HG03571 (cell line): ENCODE results near the gene SNX25.
"Not testable (repeated sequence)": the region's sequence is repeated elsewhere in the genome, so short reads cannot be mapped to it uniquely, and the experiment has no call there.

Source experiments
- ATAC-seq: cut with Tn5 transposase; IDR thresholded peaks from one replicate; pipeline ENCODE4 v1.9.1; 2021; ENCODE audit not compliant: unreplicated experiment

The SNX25 gene

DNA sequence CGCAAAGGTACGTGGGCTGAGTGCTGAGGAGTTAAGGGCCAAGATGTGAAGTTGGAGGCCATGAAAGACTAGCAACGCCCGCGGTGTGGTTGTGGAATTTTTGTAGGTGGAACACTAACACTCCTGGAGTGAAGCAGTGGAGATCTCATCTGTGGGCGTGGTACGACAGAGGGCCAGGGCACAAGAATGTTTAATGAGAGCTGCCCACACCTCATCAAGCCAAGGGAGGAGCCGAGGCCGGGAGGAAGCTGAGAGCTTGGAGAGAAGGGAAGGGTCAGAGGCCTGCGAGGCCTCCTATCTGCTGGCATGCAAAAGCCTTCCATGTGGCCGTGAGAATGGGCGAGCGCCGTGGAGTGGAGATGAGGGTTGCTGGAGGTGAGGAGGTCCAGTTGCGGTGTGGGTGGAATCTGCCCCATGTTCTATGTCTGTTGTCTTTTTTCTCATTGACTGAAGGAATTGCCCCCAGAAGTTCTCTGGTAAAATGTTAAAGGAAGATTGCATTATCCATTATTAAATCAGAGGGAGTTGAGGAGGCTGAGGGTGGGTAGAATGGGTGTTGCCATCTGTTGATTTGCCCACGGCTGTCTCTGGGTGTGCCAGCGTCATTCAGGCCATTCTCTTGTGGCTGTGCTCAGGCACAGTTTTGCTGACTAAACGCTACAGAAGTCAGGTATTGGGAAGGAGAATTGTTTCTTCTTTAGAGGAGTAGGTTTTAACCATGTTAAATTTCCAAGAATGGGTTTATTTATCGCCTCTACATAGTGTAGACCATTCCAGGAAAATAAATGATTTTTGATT, 19.8 kb downstream of the SNX25 start:
- no peak for ATAC-seq

DNA sequence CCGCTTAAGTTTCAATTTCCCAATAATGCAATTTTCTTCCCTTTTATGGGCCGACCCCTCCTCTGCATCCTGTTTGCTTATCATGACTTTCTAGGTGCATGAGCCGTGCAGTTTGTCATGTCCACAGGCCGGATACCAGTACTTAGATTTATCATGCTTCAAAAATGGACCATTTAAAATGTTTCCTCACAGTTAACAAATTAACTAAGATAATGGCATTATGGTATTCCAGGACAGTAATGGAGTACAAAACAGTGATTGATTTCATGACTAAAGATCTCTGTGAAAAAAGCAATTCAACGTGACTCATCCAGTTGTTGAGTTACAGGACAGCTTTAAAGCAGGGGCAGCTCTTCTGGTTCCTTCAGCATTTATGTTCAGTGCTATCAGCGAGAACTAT, 23.0 kb downstream of the SNX25 start:
- ATAC-seq: no peak

DNA sequence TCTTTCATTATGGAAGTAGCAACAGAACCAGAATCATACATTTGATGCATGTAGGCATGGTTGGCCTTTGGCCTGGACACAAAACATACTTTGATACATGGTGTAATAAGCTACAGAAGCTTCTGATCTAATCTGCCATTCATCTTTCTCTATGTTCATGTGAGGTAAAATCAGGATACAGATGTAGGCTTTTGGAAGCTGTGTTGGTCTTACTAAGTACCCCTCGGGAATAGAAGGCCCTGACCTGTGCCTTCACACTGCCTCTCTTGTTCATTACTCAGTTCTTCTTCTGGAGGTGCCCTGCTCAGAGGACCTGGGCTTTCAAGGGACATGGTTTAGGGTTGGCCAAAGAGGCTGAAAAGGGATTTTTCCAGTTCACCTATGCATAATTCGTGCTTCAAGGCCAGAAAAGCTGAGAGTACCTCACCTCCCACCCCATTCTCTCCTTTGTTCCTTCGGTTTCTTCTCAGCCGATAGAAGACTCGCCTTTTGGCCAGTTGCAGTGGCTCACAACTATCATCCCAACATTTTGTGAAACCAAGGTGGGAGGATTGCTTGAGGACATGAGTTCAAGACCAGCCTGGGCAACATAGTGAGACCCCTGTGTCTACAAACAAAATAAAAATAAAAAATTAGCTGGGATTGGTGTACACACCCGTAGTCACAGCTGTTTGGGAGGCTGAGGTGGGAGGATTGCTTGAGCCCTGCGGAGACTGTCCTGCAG, 25.9 kb downstream of the SNX25 start:
- ATAC-seq: no peak

DNA sequence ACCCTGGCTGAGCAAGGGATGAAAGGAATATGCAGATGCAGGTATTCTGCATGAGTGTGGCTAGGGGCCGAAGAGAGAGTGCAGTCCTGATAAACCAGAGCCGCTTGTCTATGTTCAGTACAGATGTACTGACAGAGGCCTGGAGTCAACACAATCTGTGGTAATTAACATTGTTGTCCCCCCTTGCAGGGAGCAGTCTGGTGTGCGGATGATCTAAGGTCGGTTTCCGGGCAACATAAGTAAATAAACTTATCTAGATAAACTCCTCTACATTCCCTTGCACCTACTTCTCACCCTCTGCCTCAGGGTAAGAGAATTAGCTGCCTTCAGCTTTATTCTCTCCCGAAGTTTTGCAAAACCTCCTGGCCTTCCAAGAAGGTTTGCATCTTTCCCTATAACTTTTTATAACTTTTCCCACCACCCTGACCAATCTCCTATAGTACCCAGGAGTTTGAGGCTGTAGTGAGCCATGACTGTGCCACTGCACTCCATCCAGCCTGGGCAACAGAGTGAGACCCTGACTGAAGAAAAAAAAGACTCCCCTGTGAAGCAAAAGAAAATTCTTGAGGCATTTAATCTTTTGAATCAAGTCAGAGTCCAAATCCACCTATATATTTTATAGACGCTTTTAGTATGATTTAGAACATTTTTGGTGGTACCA, 26.6 kb downstream of the SNX25 start:
- no peak for ATAC-seq

DNA sequence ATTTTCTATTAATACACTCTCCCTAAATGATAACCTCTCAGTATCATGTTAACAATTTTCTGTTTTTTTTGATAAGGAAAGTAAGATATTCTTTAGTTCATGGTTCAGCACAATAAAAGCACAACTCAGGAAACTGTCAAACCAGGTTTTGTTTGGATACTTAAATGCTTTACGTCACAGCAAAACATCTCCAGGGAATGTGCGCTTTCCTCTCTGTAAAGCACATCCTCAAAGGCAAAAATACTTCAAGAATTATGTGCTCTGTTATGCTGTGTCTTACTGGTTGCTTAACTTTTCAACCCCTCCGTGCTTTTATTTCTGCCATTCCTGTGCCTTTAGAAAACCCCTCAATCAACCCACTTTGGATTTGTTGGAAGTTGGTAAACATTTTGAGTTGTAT, 27.8 kb downstream of the SNX25 start:
- no peak for ATAC-seq

DNA sequence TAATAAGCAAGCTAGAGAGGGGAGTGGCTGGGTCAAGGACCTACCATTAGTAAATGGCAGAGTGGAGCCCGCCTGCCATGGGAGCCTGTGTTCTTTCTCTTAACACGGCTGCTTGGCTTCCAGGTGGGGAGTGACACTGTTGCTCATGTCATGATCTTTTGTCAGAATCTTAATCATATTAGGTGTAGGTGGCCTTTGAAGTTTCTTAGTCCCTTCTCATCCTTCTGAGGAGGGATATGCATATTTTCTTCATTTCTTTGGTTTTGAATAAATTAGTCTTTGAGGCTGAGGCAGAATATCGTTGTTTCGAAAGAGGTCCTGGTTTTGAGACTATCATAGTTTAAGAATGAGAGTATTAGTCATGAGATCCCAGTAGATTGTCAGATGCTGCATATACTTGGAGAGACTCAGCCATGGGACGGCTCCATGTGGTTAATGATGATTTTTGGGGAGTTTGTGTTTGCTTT, 28.9 kb downstream of the SNX25 start:
- ATAC-seq: no peak

DNA sequence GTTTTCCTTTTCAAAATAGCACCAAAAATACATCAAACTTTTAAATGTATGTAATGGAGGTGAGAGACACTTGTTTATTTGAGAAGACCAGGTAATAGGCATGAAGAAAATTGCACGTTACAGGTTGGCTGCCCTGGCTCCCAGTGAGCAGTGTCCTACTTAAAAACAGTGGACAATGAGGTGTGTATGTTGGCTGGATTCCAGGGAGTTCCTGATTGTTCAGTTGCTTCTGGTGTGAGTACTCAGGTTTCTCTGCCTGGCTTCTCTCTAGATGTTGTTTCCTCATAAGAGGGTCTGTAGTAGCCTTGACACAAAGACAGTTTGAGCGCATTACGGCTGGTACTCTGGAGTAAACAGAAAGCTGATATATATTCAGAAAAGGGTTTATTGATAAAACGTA, 29.4 kb downstream of the SNX25 start:
- no peak for ATAC-seq

DNA sequence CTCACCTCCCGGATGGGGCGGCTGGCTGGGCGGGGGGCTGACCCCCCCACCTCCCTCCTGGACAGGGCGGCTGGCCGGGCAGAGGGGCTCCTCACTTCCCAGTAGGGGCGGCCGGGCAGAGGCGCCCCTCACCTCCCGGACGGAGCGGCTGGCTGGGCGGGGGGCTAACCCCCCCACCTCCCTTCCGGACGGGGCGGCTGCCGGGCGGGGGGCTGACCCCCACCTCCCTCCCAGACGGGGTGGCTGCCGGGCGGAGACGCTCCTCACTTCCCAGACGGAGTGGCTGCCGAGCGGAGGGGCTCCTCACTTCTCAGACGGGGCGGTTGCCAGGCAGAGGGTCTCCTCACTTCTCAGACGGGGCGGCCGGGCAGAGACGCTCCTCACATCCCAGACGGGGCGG, 31.1 kb downstream of the SNX25 start:
- ATAC-seq: not testable (repeated sequence)

DNA sequence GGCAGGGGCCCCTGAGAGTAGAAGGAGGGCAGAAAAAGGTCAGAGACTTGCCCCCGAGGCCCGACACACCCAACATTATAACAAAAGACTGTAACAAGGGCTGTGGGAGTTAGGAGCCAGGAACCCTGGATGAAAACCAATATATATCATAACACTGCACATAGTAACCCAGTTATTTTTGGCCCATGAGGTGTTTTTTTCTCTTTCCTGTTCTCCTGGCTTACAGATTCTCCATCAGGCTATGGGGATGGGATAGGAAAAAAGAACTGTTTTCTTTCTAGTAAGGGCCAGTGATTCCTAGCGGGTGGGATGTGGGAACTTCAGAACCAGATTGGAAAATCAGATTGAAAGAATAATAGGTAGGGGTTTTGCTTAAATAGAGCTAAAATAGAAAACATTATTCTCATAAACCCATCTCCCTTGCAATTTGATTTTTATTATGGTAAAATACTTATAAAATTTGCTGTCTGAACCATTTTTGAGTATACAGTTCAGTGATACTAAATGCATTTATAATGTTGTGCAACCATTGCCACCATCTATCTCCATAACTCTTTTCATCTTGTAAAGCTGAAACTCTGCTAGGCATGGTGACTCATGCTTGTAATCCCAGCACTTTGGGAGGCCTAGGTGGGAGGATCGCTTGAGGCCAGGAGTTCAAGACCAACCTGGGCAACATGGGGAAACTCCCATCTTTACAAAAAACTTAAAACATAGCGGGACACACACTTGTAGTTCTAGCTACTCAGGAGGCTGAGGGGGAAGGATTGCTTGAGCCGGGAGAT, 33.5 kb downstream of the SNX25 start:
- ATAC-seq: no peak

DNA sequence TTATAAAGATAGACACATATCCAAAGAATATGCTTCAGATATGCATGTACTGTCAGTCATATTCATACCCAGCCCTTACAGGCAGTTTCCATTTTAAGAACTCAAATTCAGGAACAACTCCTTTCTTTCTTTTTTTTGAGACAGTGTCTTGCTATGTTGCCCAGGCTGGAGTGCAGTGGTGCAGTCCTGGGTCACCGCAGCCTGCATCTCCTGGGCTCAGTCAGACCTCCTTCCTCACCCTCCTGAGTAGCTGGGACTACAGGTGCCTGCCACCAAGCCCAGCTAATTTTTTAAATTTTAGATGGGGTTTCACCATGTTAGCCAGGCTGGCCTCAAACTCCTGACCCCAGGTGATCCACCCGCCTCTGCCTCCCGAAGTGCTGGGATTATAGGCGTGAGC, 34.5 kb downstream of the SNX25 start:
- ATAC-seq: no peak

DNA sequence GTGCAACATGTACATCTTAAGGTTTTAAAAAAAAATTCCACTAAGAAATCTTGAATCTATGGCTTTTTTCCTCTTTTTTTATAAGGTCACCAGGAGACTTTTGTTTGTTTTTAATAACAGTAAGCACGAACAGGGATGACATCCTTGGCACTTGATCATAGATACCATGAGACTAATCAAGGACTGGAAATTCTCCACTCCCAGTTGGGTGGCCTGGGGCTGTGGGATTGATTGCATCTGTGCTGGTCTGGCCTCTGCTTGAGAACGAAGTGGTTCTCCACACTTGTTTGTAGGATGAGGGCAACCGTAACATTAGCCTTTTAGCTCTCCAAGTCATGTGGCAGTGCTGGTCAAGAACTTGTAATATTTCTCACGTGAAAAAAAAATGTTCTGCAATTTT, 35.4 kb downstream of the SNX25 start:
- no peak for ATAC-seq

DNA sequence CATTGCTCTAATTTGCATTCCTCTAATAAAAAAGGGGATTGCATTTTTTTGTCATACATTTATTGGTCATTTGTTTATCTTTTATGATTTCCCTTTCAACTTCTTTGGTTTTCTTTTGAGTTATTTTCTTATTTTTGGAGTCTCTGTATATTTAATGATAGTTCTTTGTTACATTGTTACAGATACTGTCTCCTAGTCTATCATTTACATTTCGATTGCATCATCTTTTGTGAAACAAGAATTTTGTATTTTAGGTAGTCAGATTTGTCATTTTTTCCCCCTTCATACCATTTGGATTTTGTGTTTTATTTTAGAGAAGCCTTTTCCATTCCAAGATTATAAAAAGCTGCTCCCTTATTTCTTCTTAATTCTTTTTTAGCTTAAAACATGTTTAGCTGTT, 37.1 kb downstream of the SNX25 start:
- ATAC-seq: no peak

DNA sequence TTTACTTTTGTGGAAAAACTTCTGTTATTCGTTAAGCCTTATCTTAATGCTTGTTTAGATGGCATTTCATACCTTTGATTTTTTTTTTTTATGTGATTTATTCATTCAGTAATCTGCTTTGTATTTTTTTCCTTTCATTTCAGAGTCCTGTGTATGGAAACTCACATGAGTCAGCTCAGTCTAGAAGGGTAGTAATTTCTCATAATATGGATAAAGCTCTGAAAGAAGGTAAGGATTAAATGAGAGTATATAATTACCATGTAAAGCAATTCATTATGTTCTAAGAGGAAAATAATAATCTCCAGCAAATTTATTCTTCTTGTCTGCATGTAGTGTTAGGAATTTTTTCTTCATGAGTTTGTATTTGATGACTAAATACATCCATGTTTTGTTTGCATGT, 37.8 kb downstream of the SNX25 start:
- no peak for ATAC-seq

DNA sequence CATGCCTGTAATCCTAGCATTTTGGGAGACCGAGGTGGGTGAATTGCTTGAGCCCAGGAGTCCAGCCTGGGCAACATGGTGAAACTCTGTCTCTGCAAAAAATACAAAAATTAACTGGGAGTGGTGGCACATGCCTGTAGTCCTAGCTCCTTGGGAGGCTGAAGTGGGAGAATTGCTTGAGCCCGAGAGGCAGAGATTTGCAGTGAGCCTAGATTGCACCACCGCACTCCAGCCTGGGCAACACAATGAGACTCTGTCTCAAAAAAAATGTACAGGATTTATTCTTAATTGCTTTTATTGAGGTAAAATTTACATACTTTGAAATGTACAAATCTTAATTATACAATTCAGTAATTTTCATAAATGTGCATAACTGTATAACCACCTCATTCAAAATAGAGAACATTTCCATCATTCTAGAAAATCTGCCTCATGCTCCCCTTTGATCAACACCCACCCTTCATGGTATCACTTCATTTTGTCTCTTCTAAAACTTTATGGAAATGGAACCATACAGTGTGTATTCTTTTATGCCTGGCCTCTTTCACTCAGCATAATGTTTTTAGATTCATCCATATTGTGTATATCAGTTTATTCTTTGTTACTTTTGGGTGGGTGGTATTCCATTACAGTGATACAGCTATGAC, 39.1 kb downstream of the SNX25 start:
- no peak for ATAC-seq

DNA sequence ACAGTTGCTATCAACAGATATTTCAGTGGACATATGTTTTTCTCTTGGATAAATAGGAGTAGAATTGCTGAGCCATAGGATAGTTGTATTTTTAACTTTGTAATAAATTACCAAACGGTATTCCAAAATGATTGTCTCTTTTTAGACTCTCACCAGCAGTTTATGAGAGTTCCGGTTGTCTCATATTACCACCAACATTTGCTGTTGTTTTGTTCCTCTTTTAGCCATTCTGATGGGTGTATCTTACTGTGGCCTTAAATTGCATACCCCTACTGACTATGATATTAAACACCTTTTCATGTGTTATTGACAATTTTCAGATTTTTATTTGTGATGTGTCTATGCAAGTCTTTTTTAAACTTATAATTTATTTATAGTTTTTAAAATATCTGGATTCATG, 39.7 kb downstream of the SNX25 start:
- ATAC-seq: no peak

DNA sequence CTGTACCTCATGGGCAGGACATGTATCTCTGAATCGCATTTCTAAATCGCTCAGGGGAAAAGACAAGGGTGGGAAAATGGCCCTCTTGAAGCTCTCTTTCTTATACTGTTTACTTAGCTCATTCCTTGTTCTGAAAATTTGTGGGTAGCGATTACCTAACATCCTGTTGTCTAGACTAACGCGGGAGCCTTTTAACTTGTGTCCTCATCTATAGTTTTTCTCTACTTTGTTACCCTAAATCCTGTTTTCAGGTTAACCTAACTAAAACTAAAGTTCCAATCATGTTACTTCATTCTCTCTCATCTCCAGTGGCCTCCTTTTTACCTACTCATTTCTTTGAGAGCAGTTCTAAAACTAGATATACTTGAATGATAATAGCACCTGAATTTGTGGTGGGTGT, 45.0 kb downstream of the SNX25 start:
- no peak for ATAC-seq

DNA sequence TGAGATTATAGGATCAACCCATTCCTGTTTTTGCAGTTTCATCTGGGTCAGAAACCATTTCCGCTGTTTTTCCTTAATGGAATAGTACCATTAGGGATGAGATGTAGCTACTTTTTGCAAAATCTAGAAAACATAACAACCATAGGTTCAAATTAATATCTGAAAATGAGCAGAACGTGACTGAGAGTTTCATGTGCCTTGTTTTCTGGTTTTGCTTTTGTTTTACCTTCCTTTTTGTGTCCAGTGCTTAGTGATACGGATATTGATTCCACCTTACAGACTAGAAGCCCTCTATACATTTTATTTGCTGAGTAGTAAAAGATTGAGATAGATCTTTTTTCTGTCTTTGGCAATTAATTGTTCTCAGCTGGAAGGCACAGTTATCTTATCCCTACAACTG, 46.5 kb downstream of the SNX25 start:
- no peak for ATAC-seq

DNA sequence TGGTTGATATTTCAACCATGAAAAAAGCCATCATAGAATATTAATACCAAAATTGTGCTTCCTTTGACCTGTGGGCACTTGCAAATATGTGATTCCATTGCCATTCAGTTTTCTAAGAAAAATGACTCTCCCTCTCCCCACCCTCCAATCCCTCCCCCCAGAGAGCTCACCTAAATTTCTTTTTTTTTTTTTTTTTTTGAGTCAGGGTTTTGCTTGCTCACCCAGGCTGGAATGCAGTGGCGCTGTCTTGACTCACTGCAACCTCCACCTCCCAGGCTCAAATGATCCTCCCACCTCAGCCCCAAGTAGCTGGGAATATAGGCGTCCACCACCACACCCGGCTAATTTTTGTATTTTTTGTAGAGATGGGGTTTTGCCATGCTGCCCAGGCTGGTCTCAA, 47.0 kb downstream of the SNX25 start:
- ATAC-seq: no peak

DNA sequence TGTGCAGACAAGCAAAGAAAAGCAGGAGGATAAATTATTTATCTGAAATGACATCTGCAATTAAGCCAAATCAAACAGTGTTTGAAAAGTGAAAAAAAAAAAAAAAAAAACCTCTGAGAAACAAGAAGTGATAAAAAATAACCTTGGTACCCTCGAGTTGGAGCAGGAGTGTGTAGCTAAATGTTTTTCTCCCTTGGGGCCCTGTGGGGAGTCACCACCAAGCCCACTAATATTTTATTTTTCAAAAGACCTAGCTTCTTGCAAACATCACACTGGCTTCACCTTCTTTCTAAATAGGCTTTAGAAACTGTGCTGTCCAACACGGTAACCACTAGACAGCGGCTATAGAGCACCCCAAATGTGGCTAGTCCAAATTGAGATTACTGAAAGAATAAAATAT, 47.7 kb downstream of the SNX25 start:
- ATAC-seq: no peak

DNA sequence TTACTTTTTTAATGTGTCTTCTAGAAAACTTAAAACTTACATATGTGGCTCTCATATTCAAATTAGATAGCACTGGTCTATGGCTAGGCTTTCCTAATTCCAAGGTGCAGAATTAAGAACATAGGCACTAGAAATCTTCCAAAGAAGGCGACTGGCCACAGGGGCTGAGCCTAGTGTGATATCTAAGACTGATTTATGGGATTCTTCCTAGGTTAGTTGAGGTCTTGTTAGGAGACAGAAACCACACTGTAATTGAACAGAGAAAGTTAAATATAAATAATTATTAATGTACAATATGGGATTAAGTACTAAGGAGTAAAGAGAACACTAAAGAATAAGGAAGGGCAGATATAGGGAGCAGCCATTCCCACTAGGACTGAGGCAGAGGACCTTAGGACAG, 48.3 kb downstream of the SNX25 start:
- ATAC-seq: no peak

DNA sequence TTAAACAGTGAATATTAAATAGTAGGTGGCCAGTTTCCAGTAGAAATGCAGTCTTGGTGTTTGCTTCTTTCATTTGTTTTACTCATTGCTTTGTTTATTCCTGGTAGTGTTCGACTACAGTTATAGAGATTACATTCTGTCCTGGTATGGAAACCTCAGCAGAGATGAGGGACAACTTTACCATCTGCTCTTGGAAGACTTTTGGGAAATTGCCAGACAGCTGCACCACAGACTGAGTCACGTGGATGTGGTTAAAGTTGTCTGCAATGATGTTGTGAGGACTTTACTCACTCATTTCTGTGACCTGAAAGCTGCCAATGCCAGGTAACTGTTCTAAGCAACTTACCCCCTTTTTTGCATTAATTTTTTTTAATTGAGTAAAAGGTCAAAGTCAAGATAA, 49.3 kb downstream of the SNX25 start:
- ATAC-seq: not testable (repeated sequence)
